ENCODE data around the gene ALOXE3. TPM values are rescaled to one million over a fixed set of nuclear protein-coding genes. Genes with fewer than 3 reads are reported as not detected.
A peak's percentile ranks its signal among the peaks of the same experiment; 100 is the strongest.

ALOXE3 gene
- total and polyA plus RNA-seq, 2 of the 8 experiments (the other 6 are each of a cell fraction or from before 2014, with no cell fraction given) = 0.26 TPM; not detected in 1

DNA sequence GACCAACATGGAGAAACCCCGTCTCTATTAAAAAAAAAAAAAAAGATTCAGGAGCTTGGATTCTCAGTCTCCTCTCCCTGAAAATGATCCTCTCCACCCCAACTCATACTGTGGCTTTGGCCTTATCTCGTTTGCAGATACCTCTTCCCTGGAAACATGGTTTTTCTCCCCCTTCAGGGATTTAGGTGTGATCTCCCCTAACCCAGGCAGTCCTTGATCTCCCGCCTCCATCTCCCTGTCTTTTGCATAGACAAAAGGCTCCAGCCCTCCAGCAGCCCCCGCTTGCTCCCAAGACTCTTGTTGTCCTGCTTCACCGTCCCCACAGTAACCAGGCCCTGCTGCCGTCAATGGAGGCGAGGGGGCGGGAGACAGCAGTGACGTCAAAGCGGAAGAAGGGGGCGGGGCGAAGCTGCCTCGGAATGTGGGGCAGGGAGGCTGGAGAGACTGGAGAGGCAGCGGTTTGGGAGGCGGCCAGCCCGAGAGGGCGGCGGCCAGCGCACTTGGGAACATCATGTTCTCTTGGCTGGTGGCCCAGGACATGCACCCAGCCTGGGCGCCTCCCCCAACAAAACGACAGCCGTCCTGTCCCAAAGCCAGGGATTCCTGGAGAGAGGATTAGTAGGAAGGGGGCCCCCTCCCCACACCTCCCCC is 35.8 kb upstream of the ALOXE3 start (continued):
- no peak for TF ChIP-seq TCF12 (IDR thresholded peaks at IDR 0.05; ENCODE audit: low read depth, low read length)
- TF ChIP-seq NRF1 (IDR thresholded peaks at IDR 0.05; ENCODE audit: low read depth, low read length) = no peak
- peak; percentile 38; the same call in 1 of the 2 replicates for TF ChIP-seq RFX5 (IDR thresholded peaks at IDR 0.05; ENCODE audit: borderline replicate concordance, low read depth, low read length)
- no peak for TF ChIP-seq CHD2 (IDR thresholded peaks at IDR 0.05; ENCODE audit: low read length)
- peak; percentile 40; the same call in 1 of the 2 replicates for TF ChIP-seq JUND (IDR thresholded peaks at IDR 0.05; ENCODE audit: low read length)
- no peak for TF ChIP-seq SUZ12 (IDR thresholded peaks at IDR 0.05; ENCODE audit: low read length)
- TF ChIP-seq JUN (IDR thresholded peaks at IDR 0.05; ENCODE audit: low read depth, low read length) = no peak
- TF ChIP-seq, protein P1, sequence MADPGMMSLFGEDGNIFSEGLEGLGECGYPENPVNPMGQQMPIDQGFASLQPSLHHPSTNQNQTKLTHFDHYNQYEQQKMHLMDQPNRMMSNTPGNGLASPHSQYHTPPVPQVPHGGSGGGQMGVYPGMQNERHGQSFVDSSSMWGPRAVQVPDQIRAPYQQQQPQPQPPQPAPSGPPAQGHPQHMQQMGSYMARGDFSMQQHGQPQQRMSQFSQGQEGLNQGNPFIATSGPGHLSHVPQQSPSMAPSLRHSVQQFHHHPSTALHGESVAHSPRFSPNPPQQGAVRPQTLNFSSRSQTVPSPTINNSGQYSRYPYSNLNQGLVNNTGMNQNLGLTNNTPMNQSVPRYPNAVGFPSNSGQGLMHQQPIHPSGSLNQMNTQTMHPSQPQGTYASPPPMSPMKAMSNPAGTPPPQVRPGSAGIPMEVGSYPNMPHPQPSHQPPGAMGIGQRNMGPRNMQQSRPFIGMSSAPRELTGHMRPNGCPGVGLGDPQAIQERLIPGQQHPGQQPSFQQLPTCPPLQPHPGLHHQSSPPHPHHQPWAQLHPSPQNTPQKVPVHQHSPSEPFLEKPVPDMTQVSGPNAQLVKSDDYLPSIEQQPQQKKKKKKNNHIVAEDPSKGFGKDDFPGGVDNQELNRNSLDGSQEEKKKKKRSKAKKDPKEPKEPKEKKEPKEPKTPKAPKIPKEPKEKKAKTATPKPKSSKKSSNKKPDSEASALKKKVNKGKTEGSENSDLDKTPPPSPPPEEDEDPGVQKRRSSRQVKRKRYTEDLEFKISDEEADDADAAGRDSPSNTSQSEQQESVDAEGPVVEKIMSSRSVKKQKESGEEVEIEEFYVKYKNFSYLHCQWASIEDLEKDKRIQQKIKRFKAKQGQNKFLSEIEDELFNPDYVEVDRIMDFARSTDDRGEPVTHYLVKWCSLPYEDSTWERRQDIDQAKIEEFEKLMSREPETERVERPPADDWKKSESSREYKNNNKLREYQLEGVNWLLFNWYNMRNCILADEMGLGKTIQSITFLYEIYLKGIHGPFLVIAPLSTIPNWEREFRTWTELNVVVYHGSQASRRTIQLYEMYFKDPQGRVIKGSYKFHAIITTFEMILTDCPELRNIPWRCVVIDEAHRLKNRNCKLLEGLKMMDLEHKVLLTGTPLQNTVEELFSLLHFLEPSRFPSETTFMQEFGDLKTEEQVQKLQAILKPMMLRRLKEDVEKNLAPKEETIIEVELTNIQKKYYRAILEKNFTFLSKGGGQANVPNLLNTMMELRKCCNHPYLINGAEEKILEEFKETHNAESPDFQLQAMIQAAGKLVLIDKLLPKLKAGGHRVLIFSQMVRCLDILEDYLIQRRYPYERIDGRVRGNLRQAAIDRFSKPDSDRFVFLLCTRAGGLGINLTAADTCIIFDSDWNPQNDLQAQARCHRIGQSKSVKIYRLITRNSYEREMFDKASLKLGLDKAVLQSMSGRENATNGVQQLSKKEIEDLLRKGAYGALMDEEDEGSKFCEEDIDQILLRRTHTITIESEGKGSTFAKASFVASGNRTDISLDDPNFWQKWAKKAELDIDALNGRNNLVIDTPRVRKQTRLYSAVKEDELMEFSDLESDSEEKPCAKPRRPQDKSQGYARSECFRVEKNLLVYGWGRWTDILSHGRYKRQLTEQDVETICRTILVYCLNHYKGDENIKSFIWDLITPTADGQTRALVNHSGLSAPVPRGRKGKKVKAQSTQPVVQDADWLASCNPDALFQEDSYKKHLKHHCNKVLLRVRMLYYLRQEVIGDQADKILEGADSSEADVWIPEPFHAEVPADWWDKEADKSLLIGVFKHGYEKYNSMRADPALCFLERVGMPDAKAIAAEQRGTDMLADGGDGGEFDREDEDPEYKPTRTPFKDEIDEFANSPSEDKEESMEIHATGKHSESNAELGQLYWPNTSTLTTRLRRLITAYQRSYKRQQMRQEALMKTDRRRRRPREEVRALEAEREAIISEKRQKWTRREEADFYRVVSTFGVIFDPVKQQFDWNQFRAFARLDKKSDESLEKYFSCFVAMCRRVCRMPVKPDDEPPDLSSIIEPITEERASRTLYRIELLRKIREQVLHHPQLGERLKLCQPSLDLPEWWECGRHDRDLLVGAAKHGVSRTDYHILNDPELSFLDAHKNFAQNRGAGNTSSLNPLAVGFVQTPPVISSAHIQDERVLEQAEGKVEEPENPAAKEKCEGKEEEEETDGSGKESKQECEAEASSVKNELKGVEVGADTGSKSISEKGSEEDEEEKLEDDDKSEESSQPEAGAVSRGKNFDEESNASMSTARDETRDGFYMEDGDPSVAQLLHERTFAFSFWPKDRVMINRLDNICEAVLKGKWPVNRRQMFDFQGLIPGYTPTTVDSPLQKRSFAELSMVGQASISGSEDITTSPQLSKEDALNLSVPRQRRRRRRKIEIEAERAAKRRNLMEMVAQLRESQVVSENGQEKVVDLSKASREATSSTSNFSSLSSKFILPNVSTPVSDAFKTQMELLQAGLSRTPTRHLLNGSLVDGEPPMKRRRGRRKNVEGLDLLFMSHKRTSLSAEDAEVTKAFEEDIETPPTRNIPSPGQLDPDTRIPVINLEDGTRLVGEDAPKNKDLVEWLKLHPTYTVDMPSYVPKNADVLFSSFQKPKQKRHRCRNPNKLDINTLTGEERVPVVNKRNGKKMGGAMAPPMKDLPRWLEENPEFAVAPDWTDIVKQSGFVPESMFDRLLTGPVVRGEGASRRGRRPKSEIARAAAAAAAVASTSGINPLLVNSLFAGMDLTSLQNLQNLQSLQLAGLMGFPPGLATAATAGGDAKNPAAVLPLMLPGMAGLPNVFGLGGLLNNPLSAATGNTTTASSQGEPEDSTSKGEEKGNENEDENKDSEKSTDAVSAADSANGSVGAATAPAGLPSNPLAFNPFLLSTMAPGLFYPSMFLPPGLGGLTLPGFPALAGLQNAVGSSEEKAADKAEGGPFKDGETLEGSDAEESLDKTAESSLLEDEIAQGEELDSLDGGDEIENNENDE (IDR thresholded peaks at IDR 0.05; ENCODE audit: insufficient replicate concordance, low read length) = no peak
- TF ChIP-seq EGR1 (IDR thresholded peaks at IDR 0.05; ENCODE audit: borderline replicate concordance, low read depth, low read length) = peak; percentile 86
- TF ChIP-seq EP300 (IDR thresholded peaks at IDR 0.05; ENCODE audit: borderline replicate concordance in 1 of 2, low read depth in 2 of 2, low read length in 2 of 2) = peak in 1 of 2 experiments; percentile 12; a peak in 1 of 3 replicates
- peak; percentile 73 for TF ChIP-seq ASH2L (IDR thresholded peaks at IDR 0.05; ENCODE audit: low read length)

All from H1 (cell line).